Gastroesophageal sphincter (tissue), 4 donors: Measurements from ENCODE around the gene DDX52. TPM values are rescaled to one million over a fixed set of nuclear protein-coding genes. Genes with fewer than 3 reads are reported as not detected.
"Not testable (repeated sequence)": the region's sequence is repeated elsewhere in the genome, so short reads cannot be mapped to it uniquely, and the experiment has no call there.

Source experiments
- ATAC-seq: fragments of 150-250 bp; one replicate; pipeline ENCODE4 v1.9.1; 2016; ENCODE audit warnings: mild to moderate bottlenecking, moderate library complexity
- H3K27ac ChIP-seq, 4 donors: fragments of 200-600 bp; sonication (generic) in 3 of 4; 1 replicate in 3 of 4; 2 replicates in 1 of 4; pipeline ENCODE4 v1.5.1; 2016 to 2019
- H3K27me3 ChIP-seq: fragments of 200-600 bp; sonication (generic); one replicate; pipeline ENCODE4 v1.5.1; 2019
- H3K36me3 ChIP-seq, 2 donors: fragments of 200-600 bp; sonication (generic); one replicate each; pipeline ENCODE4 v1.5.1; 2019; ENCODE audit warnings: control low read depth in 1 of 2
- H3K4me1 ChIP-seq, 3 donors: fragments of 200-600 bp; sonication (generic); 1 replicate in 2 of 3; 2 replicates in 1 of 3; pipeline ENCODE4 v1.5.1; 2016 to 2019; ENCODE audit warnings: control low read depth in 2 of 3
- H3K4me3 ChIP-seq, 2 donors: fragments of 200-600 bp; sonication (generic); one replicate each; pipeline ENCODE4 v1.5.1; 2019; ENCODE audit warnings: mild to moderate bottlenecking in 1 of 2, moderate library complexity in 1 of 2
- H3K9me3 ChIP-seq, 3 donors: fragments of 200-600 bp; sonication (generic); one replicate each; pipeline ENCODE4 v1.5.1; 2017 to 2019; ENCODE audit warnings: control low read depth in 2 of 3
- EP300 ChIP-seq: sonication (generic); formaldehyde crosslinking; IDR thresholded peaks from one replicate; pipeline ENCODE4 v1.6.1; 2017; ENCODE audit warnings: antibody characterized with exemption, mild to moderate bottlenecking
- POLR2A ChIP-seq, 2 donors: fragments of 450-650 bp; IDR thresholded peaks; one replicate each; pipeline ENCODE4 v1.6.1; 2017; ENCODE audit warnings: antibody characterized with exemption in 2 of 2, mild to moderate bottlenecking in 2 of 2, moderate library complexity in 1 of 2
- POLR2AphosphoS5 ChIP-seq: sonication (generic); formaldehyde crosslinking; IDR thresholded peaks from one replicate; pipeline ENCODE4 v1.6.1; 2017; ENCODE audit warnings: antibody characterized with exemption
- WGBS, 2 donors: methylation state at CpG; one replicate each; pipeline ENCODE4 v1.1.5; 2018; ENCODE audit warnings: low coverage in 1 of 2; 5-methylcytosine and 5-hydroxymethylcytosine counted together
- total RNA-seq, 4 donors: library from RNA; depleted of rRNA; stranded (reverse); fragments of >200 nt; gene quantifications; one replicate each; pipeline ENCODE4 v1.1.0, GENCODE V29; 2016
- TF ChIP-seq, protein P1 (sequence below), 4 experiments: fragments of 200-600 bp in 2 of 4; fragments of 450-650 bp in 2 of 4; sonication (generic) in 1 of 4; IDR thresholded peaks; one replicate each; pipeline ENCODE4 v1.5.1; 2017 to 2019; ENCODE audit warnings: antibody characterized with exemption in 4 of 4, mild to moderate bottlenecking in 2 of 4, moderate library complexity in 2 of 4

Gene DDX52
- total RNA-seq, 4 donors from 2014 or later, result 16.4 to 29.9 (median 18.3) TPM

DNA sequence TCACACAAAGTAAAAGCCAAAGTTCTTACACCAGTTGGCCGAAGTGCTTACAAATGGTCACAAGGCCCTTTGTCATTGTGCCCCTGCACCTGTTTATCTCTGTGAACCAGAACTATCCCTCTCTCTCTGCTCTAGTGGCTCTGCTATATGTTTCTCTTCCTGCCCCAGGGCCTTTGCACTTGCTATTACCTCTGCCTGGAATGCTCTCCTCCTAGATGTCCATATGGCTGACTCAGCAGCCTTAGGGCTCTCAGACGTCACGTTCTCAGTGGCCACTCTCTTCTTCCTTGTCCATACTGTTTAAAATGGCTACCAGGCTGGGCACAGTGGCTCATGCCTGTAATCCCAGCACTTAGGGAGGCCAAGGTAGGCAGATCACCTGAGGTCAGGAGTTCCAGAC is 38.8 kb upstream of the DDX52 start:
- TF ChIP-seq POLR2AphosphoS5 (no peak), POLR2A (IDR thresholded peaks at IDR 0.05) (no peak), EP300 (no peak)
- TF ChIP-seq, protein P1, sequence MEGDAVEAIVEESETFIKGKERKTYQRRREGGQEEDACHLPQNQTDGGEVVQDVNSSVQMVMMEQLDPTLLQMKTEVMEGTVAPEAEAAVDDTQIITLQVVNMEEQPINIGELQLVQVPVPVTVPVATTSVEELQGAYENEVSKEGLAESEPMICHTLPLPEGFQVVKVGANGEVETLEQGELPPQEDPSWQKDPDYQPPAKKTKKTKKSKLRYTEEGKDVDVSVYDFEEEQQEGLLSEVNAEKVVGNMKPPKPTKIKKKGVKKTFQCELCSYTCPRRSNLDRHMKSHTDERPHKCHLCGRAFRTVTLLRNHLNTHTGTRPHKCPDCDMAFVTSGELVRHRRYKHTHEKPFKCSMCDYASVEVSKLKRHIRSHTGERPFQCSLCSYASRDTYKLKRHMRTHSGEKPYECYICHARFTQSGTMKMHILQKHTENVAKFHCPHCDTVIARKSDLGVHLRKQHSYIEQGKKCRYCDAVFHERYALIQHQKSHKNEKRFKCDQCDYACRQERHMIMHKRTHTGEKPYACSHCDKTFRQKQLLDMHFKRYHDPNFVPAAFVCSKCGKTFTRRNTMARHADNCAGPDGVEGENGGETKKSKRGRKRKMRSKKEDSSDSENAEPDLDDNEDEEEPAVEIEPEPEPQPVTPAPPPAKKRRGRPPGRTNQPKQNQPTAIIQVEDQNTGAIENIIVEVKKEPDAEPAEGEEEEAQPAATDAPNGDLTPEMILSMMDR (IDR thresholded peaks at IDR 0.05), result no peak
- peaks cover 14% of the 10 kb centered on the region for H3K27me3 ChIP-seq
- peaks cover 0 to 4% (median 0%) of the 10 kb centered on the region in 3 donors for H3K9me3 ChIP-seq
- H3K4me3 ChIP-seq, result no peak overlapping the region
- no peaks in the 10 kb centered on the region for H3K36me3 ChIP-seq
- no peak overlapping the region for H3K27ac ChIP-seq
- H3K4me1 ChIP-seq, result no peaks in the 10 kb centered on the region
- 85 to 86% methylated on average over 2 to 3 of the region's 3 CpGs for WGBS, 2 donors
- no peak for ATAC-seq

DNA sequence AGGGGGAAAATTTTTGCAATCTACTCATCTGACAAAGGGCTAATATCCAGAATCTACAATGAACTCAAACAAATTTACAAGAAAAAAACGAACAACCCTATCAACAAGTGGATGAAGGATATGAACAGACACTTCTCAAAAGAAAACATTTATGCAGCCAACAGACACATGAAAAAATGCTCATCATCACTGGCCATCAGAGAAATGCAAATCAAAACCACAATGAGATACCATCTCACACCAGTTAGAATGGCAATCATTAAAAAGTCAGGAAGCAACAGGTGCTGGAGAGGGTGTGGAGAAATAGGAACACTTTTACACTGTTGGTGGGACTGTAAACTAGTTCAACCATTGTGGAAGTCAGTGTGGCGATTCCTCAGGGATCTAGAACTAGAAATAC is 36.7 kb upstream of the DDX52 start:
- ATAC-seq, H3K4me1 ChIP-seq, H3K4me3 ChIP-seq, H3K27ac ChIP-seq, H3K27me3 ChIP-seq, H3K9me3 ChIP-seq, H3K36me3 ChIP-seq: not testable (repeated sequence)
- 80% methylated on average over 1 of the region's 2 CpGs; no CpG with 5 or more reads in 1 of the 2 donors for WGBS, 2 donors

DNA sequence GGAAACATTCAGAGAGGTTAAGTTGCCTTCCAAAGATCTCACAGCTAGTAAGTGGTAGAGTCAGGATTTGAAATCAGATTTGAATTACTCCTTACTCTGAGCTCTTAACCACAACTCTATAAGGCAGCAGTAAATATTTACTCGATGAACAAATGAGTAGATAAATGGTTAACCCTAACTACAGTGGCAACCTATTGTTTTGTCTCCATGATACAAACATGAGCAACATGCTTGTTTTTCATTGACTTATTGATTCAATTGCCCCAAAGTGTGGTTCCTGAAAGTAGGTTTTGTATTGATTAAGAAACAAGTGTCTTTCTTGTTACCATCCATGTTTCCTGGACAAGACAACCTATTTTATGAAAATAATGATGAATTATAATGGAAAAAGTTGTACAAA is 34.8 kb upstream of the DDX52 start:
- Histone ChIP-seq H3K27me3 (peaks cover 4% of the 10 kb centered on the region), H3K27ac (no peak overlapping the region), H3K9me3 (peaks cover 0 to 4% (median 0%) of the 10 kb centered on the region in 3 donors), H3K4me1 (no peaks in the 10 kb centered on the region), H3K36me3 (no peaks in the 10 kb centered on the region), H3K4me3 (no peak overlapping the region)
- no peak for ATAC-seq
- TF ChIP-seq POLR2A (IDR thresholded peaks at IDR 0.05) (no peak), EP300 (no peak), POLR2AphosphoS5 (no peak)
- 93 to 100% methylated on average over 1 of the region's 1 CpG for WGBS, 2 donors

DNA sequence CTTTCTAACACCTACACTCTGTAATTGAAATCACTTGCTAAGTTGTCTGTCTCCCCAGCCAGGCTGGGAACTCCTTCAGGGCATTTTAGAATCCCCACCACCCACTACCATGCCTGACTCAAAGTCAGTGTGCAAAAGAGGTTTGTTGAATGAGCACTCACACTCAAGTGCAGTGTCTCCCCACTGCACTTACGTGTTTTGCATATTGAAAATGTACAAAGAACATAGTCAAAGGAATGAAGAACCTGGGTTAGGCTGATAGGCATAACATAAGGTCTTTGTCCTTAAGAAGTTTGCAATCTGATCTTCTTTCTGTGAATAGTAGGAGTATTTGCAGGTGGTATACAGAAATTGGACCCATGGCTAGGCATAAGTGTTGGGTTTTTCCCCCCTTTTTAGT is 33.8 kb upstream of the DDX52 start:
- H3K27me3 ChIP-seq, result peaks cover 4% of the 10 kb centered on the region
- H3K9me3 ChIP-seq, result peaks cover 0 to 4% (median 0%) of the 10 kb centered on the region in 3 donors
- WGBS, 2 donors, result 86 to 100% methylated on average over 1 of the region's 1 CpG
- no peak overlapping the region for H3K4me3 ChIP-seq
- H3K27ac ChIP-seq, result no peak overlapping the region
- H3K4me1 ChIP-seq, result no peaks in the 10 kb centered on the region
- no peak for ATAC-seq
- H3K36me3 ChIP-seq, result no peaks in the 10 kb centered on the region
- TF ChIP-seq EP300 (no peak), POLR2A (IDR thresholded peaks at IDR 0.05) (no peak), POLR2AphosphoS5 (no peak)
- TF ChIP-seq, protein P1 (IDR thresholded peaks at IDR 0.05), result no peak

DNA sequence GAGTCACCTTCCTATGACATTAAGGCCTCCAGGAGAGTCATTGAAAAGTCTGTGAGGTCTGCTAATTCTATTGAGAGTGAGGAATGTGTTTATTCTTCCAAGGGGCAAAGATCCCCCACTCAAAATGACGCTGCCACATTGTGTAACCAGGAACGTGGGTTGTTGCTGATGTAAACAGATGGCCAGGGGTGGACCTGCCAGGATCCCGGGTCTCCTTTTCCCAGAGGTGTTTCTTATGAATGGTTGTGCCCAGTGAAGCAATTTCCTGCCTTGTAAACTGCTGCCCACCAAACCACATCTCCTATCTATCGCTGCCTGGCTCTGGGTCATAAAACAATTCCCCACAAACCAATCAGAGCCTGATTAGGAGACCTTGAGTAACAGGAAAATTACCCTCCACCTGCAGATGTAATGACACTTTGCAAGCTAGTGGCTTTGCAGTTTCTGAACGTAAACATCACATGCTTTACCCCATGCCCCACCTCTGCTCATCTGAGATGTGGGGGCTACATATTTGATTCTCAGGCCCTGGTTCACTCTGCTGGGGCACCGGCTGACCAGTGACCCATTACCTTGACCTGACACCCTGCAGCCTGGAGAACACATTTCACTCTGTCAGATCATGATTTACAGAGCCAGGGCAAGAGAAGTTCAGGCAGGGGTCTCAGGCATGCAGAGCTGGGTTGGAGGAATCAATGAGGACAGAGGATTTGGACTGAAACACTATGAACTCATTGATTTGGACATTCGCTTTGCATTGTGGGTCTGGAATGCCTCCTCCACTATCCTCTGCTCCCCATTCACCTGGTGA is 33.1 kb upstream of the DDX52 start:
- ATAC-seq, result no peak
- Histone ChIP-seq H3K27me3 (peaks cover 4% of the 10 kb centered on the region), H3K27ac (no peak overlapping the region), H3K4me1 (no peaks in the 10 kb centered on the region), H3K36me3 (no peaks in the 10 kb centered on the region), H3K9me3 (peaks cover 0 to 4% (median 0%) of the 10 kb centered on the region in 3 donors), H3K4me3 (no peak overlapping the region)
- WGBS, 2 donors, result 32 to 37% methylated on average over 5 to 7 of the region's 7 CpGs
- TF ChIP-seq POLR2AphosphoS5 (no peak), POLR2A (IDR thresholded peaks at IDR 0.05) (no peak), EP300 (no peak)
- TF ChIP-seq, protein P1 (IDR thresholded peaks at IDR 0.05), result no peak

DNA sequence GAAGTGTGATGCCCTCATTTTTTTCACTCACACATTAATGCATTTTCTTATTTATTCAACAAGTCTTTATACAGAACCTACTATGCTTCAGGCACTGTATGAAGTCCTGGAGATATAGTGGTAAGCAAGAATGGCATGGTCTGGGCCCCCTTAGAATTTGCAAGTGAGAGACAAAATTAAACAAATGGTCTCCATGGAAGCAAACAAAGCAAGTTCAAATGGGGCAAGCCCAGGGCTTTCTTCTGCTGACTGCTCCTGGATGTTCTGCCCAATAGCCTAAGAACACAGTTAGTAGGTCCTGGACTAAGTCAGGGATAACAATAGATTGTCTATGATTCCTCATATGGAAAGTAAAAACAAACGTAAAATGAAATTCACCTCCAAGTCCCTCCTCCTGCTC is 31.3 kb upstream of the DDX52 start:
- no peaks in the 10 kb centered on the region for H3K4me1 ChIP-seq
- WGBS, 2 donors, result 30% methylated on average over 1 of the region's 1 CpG; no CpG with 5 or more reads in 1 of the 2 donors
- no peak overlapping the region for H3K4me3 ChIP-seq
- no peak overlapping the region for H3K27ac ChIP-seq
- H3K27me3 ChIP-seq, result peaks cover 4% of the 10 kb centered on the region
- TF ChIP-seq EP300 (no peak), POLR2A (IDR thresholded peaks at IDR 0.05) (no peak), POLR2AphosphoS5 (no peak)
- TF ChIP-seq, protein P1 (IDR thresholded peaks at IDR 0.05), result no peak
- peaks cover 0 to 4% (median 0%) of the 10 kb centered on the region in 3 donors for H3K9me3 ChIP-seq
- H3K36me3 ChIP-seq, result no peaks in the 10 kb centered on the region
- no peak for ATAC-seq
